K562 (cell line): ENCODE data around the gene WIPF3. TPM values are rescaled to one million over a fixed set of nuclear protein-coding genes. Genes with fewer than 3 reads are reported as not detected.
A peak's percentile ranks its signal among the peaks of the same experiment; 100 is the strongest.

Experiments
- ATAC-seq: fragments of 200-7000 bp; cut with Tn5 transposase; 3 replicates; pipeline ENCODE4 v1.9.1; 2020; ENCODE audit warnings: moderate library complexity
- BruUV-seq: library from RNA; stranded (reverse); fragments of 400-500 nt; replicated peaks from 2 replicates; lab custom pipeline; 2021; lab: Mats Ljungman, UMichigan
- CTCF ChIA-PET: fragments of 300-600 bp; formaldehyde crosslinking; extraction: SDS; loops from one replicate; lab custom pipeline; 2021; ENCODE audit warnings: low intra/inter-chr PET ratio; lab: Yijun Ruan, JAX
- POLR2A ChIA-PET: fragments of 300-600, 350-650 bp; sonication (Branson Sonifier 250); formaldehyde crosslinking; extraction: SDS; loops from one replicate; lab custom pipeline; 2021; ENCODE audit warnings: antibody characterized with exemption, inconsistent platforms; lab: Yijun Ruan, JAX
- DNase-seq, 4 experiments: peaks; one replicate each; pipeline versions ENCODE4 v3.0.0 to v3.0.0-alpha.2; 2011 to 2018; ENCODE audit warnings: low spot score in 3 of 4, mixed read lengths in 3 of 4; ENCODE audit errors: extremely low read depth in 1 of 4
- FAIRE-seq: peaks from 2 replicates; lab custom pipeline; 2011; peaks lifted over from hg19 to GRCh38; lab: Jason Lieb, UNC
- H2AFZ ChIP-seq: 2 replicates; pipeline ENCODE4 v1.6.0; 2011; ENCODE audit warnings: low read depth, low read length, control low read depth, inconsistent platforms
- H3K27ac ChIP-seq: fragments of 200-600 bp; 3 replicates; pipeline ENCODE4 v1.8.0; 2011; ENCODE audit warnings: low read depth, mild to moderate bottlenecking, control low read depth, inconsistent platforms, low read length, moderate library complexity, mixed read lengths; ENCODE audit errors: extremely low read depth
- H3K27me3 ChIP-seq, 2 experiments: fragments of 300-600 bp in 1 of 2; 2 replicates in 1 of 2; 3 replicates in 1 of 2; pipeline versions ENCODE4 v1.6.0 to v1.8.0; 2011; ENCODE audit warnings: inconsistent platforms in 2 of 2, low read length in 2 of 2, mild to moderate bottlenecking in 1 of 2, mixed read lengths in 1 of 2, moderate library complexity in 1 of 2; ENCODE audit not compliant: control insufficient read depth in 2 of 2, insufficient read depth in 2 of 2
- H3K36me3 ChIP-seq: fragments of 300-600 bp; 3 replicates; pipeline ENCODE4 v1.8.0; 2011; ENCODE audit warnings: mild to moderate bottlenecking, low read length, inconsistent platforms; ENCODE audit not compliant: control insufficient read depth, insufficient read depth
- H3K4me1 ChIP-seq, 2 experiments: fragments of 200-600 bp in 1 of 2; replicated peaks in 1 of 2; 2 replicates in 1 of 2; 3 replicates in 1 of 2; pipeline versions ENCODE4 v1.5.1 to v1.8.0; 2011; ENCODE audit warnings: inconsistent platforms in 2 of 2, low read length in 2 of 2, mild to moderate bottlenecking in 1 of 2, mixed read lengths in 1 of 2, moderate library complexity in 1 of 2; ENCODE audit not compliant: control insufficient read depth in 2 of 2, insufficient read depth in 2 of 2
- H3K4me2 ChIP-seq: 2 replicates; pipeline ENCODE4 v1.6.1; 2011; ENCODE audit warnings: low read length, control low read depth, inconsistent platforms, mixed read lengths; ENCODE audit not compliant: insufficient read depth
- H3K4me3 ChIP-seq: fragments of 200-600 bp; sonication (generic), shearing (Covaris generic); 2 replicates; pipeline ENCODE4 v1.5.1; 2016; ENCODE audit warnings: control low read depth, inconsistent platforms
- H3K79me2 ChIP-seq: fragments of 200-600 bp; 3 replicates; pipeline ENCODE4 v1.8.0; 2011; ENCODE audit warnings: low read length, inconsistent platforms; ENCODE audit not compliant: control insufficient read depth, insufficient read depth
- H3K9ac ChIP-seq, 2 experiments: 2 replicates each; pipeline versions ENCODE4 v1.6.0 to v1.6.1; 2011; ENCODE audit warnings: low read depth in 2 of 2, low read length in 2 of 2, control low read depth in 1 of 2, inconsistent platforms in 1 of 2, mild to moderate bottlenecking in 1 of 2, mixed read lengths in 1 of 2; ENCODE audit not compliant: insufficient read depth in 1 of 2
- H3K9me1 ChIP-seq: one replicate; pipeline ENCODE4 v1.6.0; 2011; ENCODE audit warnings: inconsistent platforms, mild to moderate bottlenecking, low read length, moderate library complexity; ENCODE audit not compliant: control insufficient read depth, insufficient read depth
- H3K9me3 ChIP-seq: replicated peaks from 2 replicates; pipeline ENCODE4 v1.5.1; 2011; ENCODE audit warnings: low read depth, low read length, inconsistent platforms; ENCODE audit not compliant: control insufficient read depth, insufficient read depth
- H4K20me1 ChIP-seq: replicated peaks from 2 replicates; pipeline ENCODE4 v1.6.1; 2011; ENCODE audit warnings: low read length, inconsistent platforms, mixed read lengths; ENCODE audit not compliant: control insufficient read depth, insufficient read depth
- C11orf30 ChIP-seq: fragments of 450-650 bp; IDR thresholded peaks from 2 replicates; pipeline ENCODE4 v1.6.1; 2016; ENCODE audit warnings: low read depth, mild to moderate bottlenecking
- MAFF ChIP-seq: IDR thresholded peaks from 2 replicates; pipeline ENCODE4 v1.6.1; 2012; ENCODE audit warnings: low read length, improper control_type of control experiment
- MAFG ChIP-seq: fragments of 450-650 bp; conservative IDR thresholded peaks from 2 replicates; pipeline ENCODE4 v1.6.1; 2016; ENCODE audit warnings: missing genetic modification characterization, missing compliant biosample characterization
- ZNF316 ChIP-seq: fragments of 450-650 bp; IDR thresholded peaks from 2 replicates; pipeline ENCODE4 v1.6.1; 2016
- ZNF644 ChIP-seq: fragments of 200-800 bp; sonication (Bioruptor generic); IDR thresholded peaks from 2 replicates; pipeline ENCODE4 v1.6.1; 2016; ENCODE audit warnings: low read depth, missing genetic modification characterization, missing compliant biosample characterization
- whole genome bisulfite sequencing: fragments of 100-300 bp; shearing (Covaris generic); methylation state at CpG from one replicate; pipeline ENCODE4 v1.1.6; 2016; ENCODE audit warnings: low coverage, mixed read lengths; ENCODE audit not compliant: insufficient coverage; ENCODE audit errors: missing lambda C conversion rate; 5-methylcytosine and 5-hydroxymethylcytosine counted together
- in situ Hi-C: fragments of 300-500 bp; cut with MboI; formaldehyde crosslinking; loops from 4 replicates; pipeline ENCODE4 v1.15.0; 2018; ENCODE audit warnings: inconsistent platforms, mixed read lengths
- intact Hi-C: fragments of 100-400 bp; cut with micrococcal nuclease; formaldehyde crosslinking; loops from 2 replicates; pipeline ENCODE4 v1.14.2; 2022
- polyA plus RNA-seq, 8 experiments: library from polyadenylated mRNA; depleted of rRNA in 4 of 8; stranded (reverse) in 5 of 8; unstranded in 3 of 8; fragments of >200 nt; fragmentation: Nextera tagmentation in 2 of 8; fragmentation: Illumina TruSeq in 1 of 8; extraction: Ambion mirVana in 2 of 8; extraction: Trizol in 1 of 8; gene quantifications; 2 replicates each; pipeline versions ENCODE4 v1.2.1 to v1.2.3, GENCODE V29; 2011 to 2014; ENCODE audit warnings: inconsistent platforms in 1 of 8, missing spikeins in 1 of 8
- total RNA-seq, 7 experiments: library from RNA; depleted of rRNA in 6 of 7; stranded (reverse); fragments of >200 nt in 6 of 7; fragmentation: Illumina TruSeq in 2 of 7; extraction: Trizol in 2 of 7; gene quantifications; 2 replicates each; pipeline versions ENCODE4 v1.2.1 to v1.2.3, GENCODE V29; 2011 to 2021; ENCODE audit warnings: low replicate concordance in 1 of 7
- TF ChIP-seq, protein P1 (sequence below): fragments of 450-650 bp; formaldehyde crosslinking; IDR thresholded peaks from 2 replicates; pipeline ENCODE4 v1.4.0; 2022; ENCODE audit warnings: mild to moderate bottlenecking, moderate library complexity

Gene WIPF3
- total and polyA plus RNA-seq, 9 of the 15 experiments (the other 6 are each of a cell fraction or from before 2014, with no cell fraction given) = 0.18 to 3.2 (median 1.7) TPM

- Histone ChIP-seq H3K36me3 (no peaks in the 10 kb centered on the region), H3K27ac (no peak overlapping the region), H3K9me1 (peaks cover 3% of the 10 kb centered on the region), H3K27me3 (peaks cover 3 to 5% of the 10 kb centered on the region in 2 experiments; a peak in 2 of 5 replicates), H2AFZ (no peak overlapping the region), H3K9me3 (0 out of 2 replicates have a peak, but pooled peaks cover 2% of the 10 kb centered on the region), H3K79me2 (no peaks in the 10 kb centered on the region), H4K20me1 (no peaks in the 10 kb centered on the region; the same call in 1 of the 2 replicates), H3K4me2 (no peak overlapping the region), H3K4me1 (no peaks in the 10 kb centered on the region), H3K9ac (no peak overlapping the region), H3K4me3 (no peak overlapping the region)
- no peak for FAIRE-seq
- BruUV-seq = no TSS peak
- DNase-seq = no peak
- in situ Hi-C loops = no loop called here
- intact Hi-C loops = no loop called here
- WGBS = 37% methylated on average over 4 of the region's 4 CpGs
- ChIA-PET POLR2A (no interaction called here), CTCF (no interaction called here)
- no peak for ATAC-seq
- no peak for TF ChIP-seq ZNF644 (tag)
- peak; percentile 22; the same call in 1 of the 2 replicates for TF ChIP-seq C11orf30
- 0 out of 2 replicates have a peak, but pooled peaks have one; percentile 17 for TF ChIP-seq MAFG (tag)
- 0 out of 2 replicates have a peak, but pooled peaks have one; percentile 21 for TF ChIP-seq MAFF
- TF ChIP-seq, protein P1, sequence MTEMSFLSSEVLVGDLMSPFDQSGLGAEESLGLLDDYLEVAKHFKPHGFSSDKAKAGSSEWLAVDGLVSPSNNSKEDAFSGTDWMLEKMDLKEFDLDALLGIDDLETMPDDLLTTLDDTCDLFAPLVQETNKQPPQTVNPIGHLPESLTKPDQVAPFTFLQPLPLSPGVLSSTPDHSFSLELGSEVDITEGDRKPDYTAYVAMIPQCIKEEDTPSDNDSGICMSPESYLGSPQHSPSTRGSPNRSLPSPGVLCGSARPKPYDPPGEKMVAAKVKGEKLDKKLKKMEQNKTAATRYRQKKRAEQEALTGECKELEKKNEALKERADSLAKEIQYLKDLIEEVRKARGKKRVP (CRISPR knock-in tag) = no peak
- TF ChIP-seq ZNF316 = peak; percentile 43
Measured at GRCh38 chr7:29771081-29771816, 35.1 kb upstream of the WIPF3 start.
